Measurements from ENCODE around the gene EEIG2.

Gene EEIG2

GRCh38 chr1:108568589-108568988, 8.7 kb downstream of the EEIG2 start:
- in situ Hi-C loops (cut with HindIII; ENCODE audit: low sequenced_read_pairs), result no loop called here
- TF ChIP-seq CTCF (IDR thresholded peaks at IDR 0.05; ENCODE audit: low read depth, low read length), result no peak
- DNase-seq (ENCODE audit: low read depth, low spot score), result no peak

DNA sequence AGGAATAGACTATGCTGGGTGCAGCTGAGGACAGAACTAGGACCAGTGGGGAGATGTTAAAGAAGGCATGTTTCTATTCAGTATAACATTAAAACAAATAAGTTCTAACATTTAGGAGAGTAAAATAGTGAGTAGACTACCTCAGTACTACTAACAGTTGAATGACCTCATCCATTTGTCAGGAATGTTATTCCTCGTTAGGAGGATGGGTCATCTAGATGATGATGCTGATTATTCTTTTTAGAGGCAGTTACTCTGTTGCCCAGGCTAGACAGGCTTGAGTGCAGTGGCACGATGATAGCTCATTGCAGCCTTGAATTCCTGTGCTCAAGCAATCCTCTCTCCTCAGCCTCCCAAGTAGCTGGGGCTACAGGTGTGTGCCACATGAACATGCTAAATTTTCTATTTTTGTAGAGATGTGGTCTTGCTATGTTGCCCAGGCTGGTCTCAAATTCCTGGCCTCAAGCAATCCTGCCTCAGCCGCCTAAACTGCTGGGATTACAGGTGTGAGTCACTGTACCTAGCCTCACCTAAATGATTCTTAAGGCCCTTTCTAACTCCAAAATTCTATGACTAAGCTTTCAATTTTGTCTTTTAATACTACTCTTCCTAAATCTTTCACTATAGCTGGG, 9.3 kb downstream of the EEIG2 start:
- in situ Hi-C loops (cut with HindIII; ENCODE audit: low sequenced_read_pairs), result no loop called here
- TF ChIP-seq CTCF (IDR thresholded peaks at IDR 0.05; ENCODE audit: low read depth, low read length), result no peak
- no peak for DNase-seq (ENCODE audit: low read depth, low spot score)
- H3K4me3 ChIP-seq (ENCODE audit: low read depth, low read length), result no peak overlapping the region

More at GRCh38 chr1:108568589-108568988, 8.7 kb downstream of the EEIG2 start:
- no peak overlapping the region for H3K4me3 ChIP-seq (ENCODE audit: low read depth, low read length)

DNA sequence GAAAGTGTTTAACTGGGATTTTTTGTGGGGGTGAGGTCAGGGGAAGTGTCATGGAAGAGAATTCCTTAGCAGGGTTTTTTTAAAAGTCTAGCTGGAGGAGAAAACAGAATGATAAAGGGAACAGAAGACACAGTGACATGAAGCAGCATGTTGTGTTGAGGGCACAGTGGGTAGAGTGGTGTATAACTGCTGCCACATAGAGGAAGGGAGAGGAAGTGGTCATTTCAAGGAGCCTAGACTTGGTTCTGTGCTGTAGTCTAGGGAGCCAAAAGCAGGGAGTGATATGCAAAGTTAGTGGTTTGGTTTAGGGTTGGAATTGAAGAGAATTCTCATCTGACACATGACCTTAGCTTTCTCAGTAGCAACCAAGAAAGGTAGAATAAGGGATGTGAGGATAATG, 10.2 kb downstream of the EEIG2 start:
- H3K4me3 ChIP-seq (ENCODE audit: low read depth, low read length), result no peak overlapping the region
- in situ Hi-C loops (cut with HindIII; ENCODE audit: low sequenced_read_pairs), result no loop called here
- no peak for DNase-seq (ENCODE audit: low read depth, low spot score)
- peak; percentile 50 for TF ChIP-seq CTCF (IDR thresholded peaks at IDR 0.05; ENCODE audit: low read depth, low read length)

GRCh38 chr1:108570998-108571401, 11.1 kb downstream of the EEIG2 start:
- H3K4me3 ChIP-seq (ENCODE audit: low read depth, low read length), result no peak overlapping the region
- TF ChIP-seq CTCF (IDR thresholded peaks at IDR 0.05; ENCODE audit: low read depth, low read length), result no peak
- in situ Hi-C loops (cut with HindIII; ENCODE audit: low sequenced_read_pairs), result no loop called here
- no peak for DNase-seq (ENCODE audit: low read depth, low spot score)

GRCh38 chr1:108572182-108572581, 12.3 kb downstream of the EEIG2 start:
- H3K4me3 ChIP-seq (ENCODE audit: low read depth, low read length), result no peak overlapping the region
- in situ Hi-C loops (cut with HindIII; ENCODE audit: low sequenced_read_pairs), result no loop called here
- no peak for TF ChIP-seq CTCF (IDR thresholded peaks at IDR 0.05; ENCODE audit: low read depth, low read length)
- no peak for DNase-seq (ENCODE audit: low read depth, low spot score)

GRCh38 chr1:108573183-108573582, 13.3 kb downstream of the EEIG2 start:
- TF ChIP-seq CTCF (IDR thresholded peaks at IDR 0.05; ENCODE audit: low read depth, low read length), result no peak
- in situ Hi-C loops (cut with HindIII; ENCODE audit: low sequenced_read_pairs), result no loop called here
- no peak for DNase-seq (ENCODE audit: low read depth, low spot score)
- no peak overlapping the region for H3K4me3 ChIP-seq (ENCODE audit: low read depth, low read length)

Data from astrocyte of the spinal cord (primary cell).